Panc1 (cell line): Measurements from ENCODE around the gene TTC28. TPM values are rescaled to one million over a fixed set of nuclear protein-coding genes. Genes with fewer than 3 reads are reported as not detected.

Source experiments
- ATAC-seq: fragments of 200-7000 bp; cut with Tn5 transposase; 2 replicates; pipeline ENCODE4 v1.9.1; 2020; ENCODE audit warnings: mild to moderate bottlenecking, moderate library complexity
- BruUV-seq: library from RNA; stranded (reverse); fragments of 400-500 nt; replicated peaks from 2 replicates; lab custom pipeline; 2021; lab: Mats Ljungman, UMichigan
- CTCF ChIA-PET: fragments of 300-600 bp; sonication (Branson Sonifier 250); formaldehyde crosslinking; loops from one replicate; lab custom pipeline; 2022; ENCODE audit warnings: antibody characterized with exemption; lab: Charles Lee
- POLR2A ChIA-PET: fragments of 300-600 bp; sonication (Branson Sonifier 250); formaldehyde crosslinking; loops from one replicate; lab custom pipeline; 2022; ENCODE audit warnings: antibody characterized with exemption; lab: Charles Lee
- DNase-seq: peaks from one replicate; pipeline ENCODE4 v3.0.0-alpha.2; 2010; ENCODE audit warnings: low read depth, low spot score
- H3K27ac ChIP-seq: 2 replicates; pipeline ENCODE4 v1.5.1; 2011; ENCODE audit warnings: mild to moderate bottlenecking, low read length, inconsistent platforms
- H3K27me3 ChIP-seq: fragments of 200-500 bp; sonication (Bioruptor generic); 2 replicates; pipeline ENCODE4 v1.6.0; 2014; ENCODE audit warnings: low read length, inconsistent platforms; ENCODE audit not compliant: control insufficient read depth, insufficient read depth
- H3K36me3 ChIP-seq: fragments of 200-500 bp; sonication (Bioruptor generic); 2 replicates; pipeline ENCODE4 v1.5.1; 2014; ENCODE audit warnings: inconsistent platforms, mild to moderate bottlenecking, low read length, moderate library complexity; ENCODE audit not compliant: control insufficient read depth, insufficient read depth
- H3K4me1 ChIP-seq: 2 replicates; pipeline ENCODE4 v1.5.1; 2011; ENCODE audit warnings: inconsistent platforms, mild to moderate bottlenecking, low read length, moderate library complexity; ENCODE audit not compliant: control insufficient read depth, insufficient read depth
- H3K4me3 ChIP-seq, 2 experiments: 2 replicates each; pipeline ENCODE4 v1.5.1; 2011 to 2012; ENCODE audit warnings: low read depth in 2 of 2, low read length in 2 of 2, mild to moderate bottlenecking in 2 of 2, inconsistent platforms in 1 of 2, moderate library complexity in 1 of 2
- H3K9me3 ChIP-seq: fragments of 200-500 bp; sonication (Bioruptor generic); 2 replicates; pipeline ENCODE4 v1.5.1; 2014; ENCODE audit warnings: low read depth, mild to moderate bottlenecking, inconsistent platforms, low read length, moderate library complexity; ENCODE audit not compliant: control insufficient read depth, insufficient read depth
- CTCF ChIP-seq: fragments of 450-650 bp; IDR thresholded peaks from 2 replicates; pipeline ENCODE4 v1.5.1; 2017; ENCODE audit warnings: mild to moderate bottlenecking
- POLR2AphosphoS5 ChIP-seq: IDR thresholded peaks from 2 replicates; pipeline ENCODE4 v1.6.1; 2012; ENCODE audit warnings: mild to moderate bottlenecking, low read depth, low read length, moderate library complexity
- REST ChIP-seq, 2 experiments: IDR thresholded peaks; 2 replicates each; pipeline ENCODE4 v1.6.1; 2011 to 2012; ENCODE audit warnings: low read depth in 2 of 2, control low read depth in 1 of 2, low read length in 1 of 2, mild to moderate bottlenecking in 1 of 2, moderate library complexity in 1 of 2; ENCODE audit not compliant: insufficient read depth in 1 of 2
- SIN3A ChIP-seq: IDR thresholded peaks from 2 replicates; pipeline ENCODE4 v1.6.1; 2012; ENCODE audit warnings: low read depth, mild to moderate bottlenecking, low read length, moderate library complexity, borderline replicate concordance; ENCODE audit not compliant: insufficient read depth
- TCF7L2 ChIP-seq: IDR thresholded peaks from 2 replicates; pipeline ENCODE4 v1.6.1; 2011; ENCODE audit warnings: mild to moderate bottlenecking, low read depth, low read length, inconsistent platforms
- in situ Hi-C: cut with HindIII; loops from 2 replicates; pipeline ENCODE4 v1.10.0; 2016; ENCODE audit warnings: low sequenced_read_pairs, low pct_unique_long_range_greater_than_20kb
- intact Hi-C: fragments of 100-400 bp; cut with micrococcal nuclease; formaldehyde crosslinking; loops from one replicate; pipeline ENCODE4 v1.10.0; 2022; ENCODE audit not compliant: unreplicated experiment
- total RNA-seq: library from RNA; stranded (reverse); gene quantifications from one replicate; pipeline ENCODE4 v1.2.1, GENCODE V29; 2021; ENCODE audit not compliant: unreplicated experiment

The TTC28 gene
- total RNA-seq, 1 experiment from 2014 or later, result 24.8 TPM

GRCh38 chr22:28051787-28052356 lies 627.8 kb downstream of the TTC28 start:
- ChIA-PET POLR2A (no interaction called here), CTCF (no interaction called here)
- peak; percentile 18 for DNase-seq
- no peaks in the 10 kb centered on the region for H3K9me3 ChIP-seq
- H3K36me3 ChIP-seq, result no peaks in the 10 kb centered on the region
- TF ChIP-seq POLR2AphosphoS5, result no peak
- TF ChIP-seq CTCF, result peak; percentile 91
- no peak for TF ChIP-seq REST (IDR thresholded peaks at IDR 0.05; ENCODE audit: insufficient read depth in 1 of 2, low read depth in 2 of 2, low read length in 1 of 2)
- in situ Hi-C loops (no loop called here), intact Hi-C loops (loop anchor here (5.0 kb wide), 1 partner anchor 540 kb away; no protein-coding TSS in a partner anchor)
- no peak; the same call in 1 of the 2 replicates for ATAC-seq
- BruUV-seq, result no TSS peak
- no peaks in the 10 kb centered on the region for H3K4me1 ChIP-seq
- no peaks in the 10 kb centered on the region for H3K27me3 ChIP-seq
- H3K27ac ChIP-seq, result no peak overlapping the region
- no peak overlapping the region for H3K4me3 ChIP-seq

GRCh38 chr22:28051091-28051786 lies 628.4 kb downstream of the TTC28 start:
- H3K36me3 ChIP-seq, result no peaks in the 10 kb centered on the region

More at GRCh38 chr22:28051091-28051786, 628.4 kb downstream of the TTC28 start:
- Histone ChIP-seq H3K27ac (no peak overlapping the region), H3K4me3 (no peak overlapping the region), H3K9me3 (no peaks in the 10 kb centered on the region), H3K4me1 (no peaks in the 10 kb centered on the region), H3K27me3 (no peaks in the 10 kb centered on the region)
- DNase-seq, result no peak
- intact Hi-C loops (loop anchor here (5.0 kb wide), 1 partner anchor 541 kb away; no protein-coding TSS in a partner anchor), in situ Hi-C loops (no loop called here)
- no peak for TF ChIP-seq TCF7L2
- no peak for TF ChIP-seq SIN3A
- no peak for TF ChIP-seq REST (IDR thresholded peaks at IDR 0.05; ENCODE audit: insufficient read depth in 1 of 2, low read depth in 2 of 2, low read length in 1 of 2)
- TF ChIP-seq CTCF, result no peak
- no peak for TF ChIP-seq POLR2AphosphoS5
- ChIA-PET CTCF (no interaction called here), POLR2A (no interaction called here)
- BruUV-seq, result no TSS peak
- no peak for ATAC-seq
